ENCODE measurements around the gene LSS. TPM values are rescaled to one million over a fixed set of nuclear protein-coding genes. Genes with fewer than 3 reads are reported as not detected.
A peak's percentile ranks its signal among the peaks of the same experiment; 100 is the strongest.
"Not testable (repeated sequence)": the region's sequence is repeated elsewhere in the genome, so short reads cannot be mapped to it uniquely, and the experiment has no call there.

Gene LSS
- total RNA-seq, 1 donor from 2014 or later: 43.7 TPM

GRCh38 chr21:46226920-46227599 is 1.5 kb downstream of the LSS start:
- FAIRE-seq (no peak), DNase-seq (ENCODE audit: low read depth) (peak; percentile 71)
- Histone ChIP-seq H3K27me3 (ENCODE audit: control insufficient read depth, insufficient read depth, low read length) (no peaks in the 10 kb centered on the region), H3K36me3 (ENCODE audit: control insufficient read depth, insufficient read depth, low read length) (peaks cover 9% of the 10 kb centered on the region), H3K4me3 (ENCODE audit: low read depth, low read length) (peak overlapping the region; percentile 94)
- TF ChIP-seq, protein P1, sequence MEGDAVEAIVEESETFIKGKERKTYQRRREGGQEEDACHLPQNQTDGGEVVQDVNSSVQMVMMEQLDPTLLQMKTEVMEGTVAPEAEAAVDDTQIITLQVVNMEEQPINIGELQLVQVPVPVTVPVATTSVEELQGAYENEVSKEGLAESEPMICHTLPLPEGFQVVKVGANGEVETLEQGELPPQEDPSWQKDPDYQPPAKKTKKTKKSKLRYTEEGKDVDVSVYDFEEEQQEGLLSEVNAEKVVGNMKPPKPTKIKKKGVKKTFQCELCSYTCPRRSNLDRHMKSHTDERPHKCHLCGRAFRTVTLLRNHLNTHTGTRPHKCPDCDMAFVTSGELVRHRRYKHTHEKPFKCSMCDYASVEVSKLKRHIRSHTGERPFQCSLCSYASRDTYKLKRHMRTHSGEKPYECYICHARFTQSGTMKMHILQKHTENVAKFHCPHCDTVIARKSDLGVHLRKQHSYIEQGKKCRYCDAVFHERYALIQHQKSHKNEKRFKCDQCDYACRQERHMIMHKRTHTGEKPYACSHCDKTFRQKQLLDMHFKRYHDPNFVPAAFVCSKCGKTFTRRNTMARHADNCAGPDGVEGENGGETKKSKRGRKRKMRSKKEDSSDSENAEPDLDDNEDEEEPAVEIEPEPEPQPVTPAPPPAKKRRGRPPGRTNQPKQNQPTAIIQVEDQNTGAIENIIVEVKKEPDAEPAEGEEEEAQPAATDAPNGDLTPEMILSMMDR (IDR thresholded peaks at IDR 0.05; ENCODE audit: insufficient read depth, low read length, severe bottlenecking): no peak

GRCh38 chr21:46226146-46226545 is 2.4 kb downstream of the LSS start:
- TF ChIP-seq, protein P1 (IDR thresholded peaks at IDR 0.05; ENCODE audit: insufficient read depth, low read length, severe bottlenecking): no peak
- Histone ChIP-seq H3K4me3 (ENCODE audit: low read depth, low read length) (no peak overlapping the region), H3K27me3 (ENCODE audit: control insufficient read depth, insufficient read depth, low read length) (no peaks in the 10 kb centered on the region), H3K36me3 (ENCODE audit: control insufficient read depth, insufficient read depth, low read length) (peaks cover 14% of the 10 kb centered on the region)
- FAIRE-seq (no peak), DNase-seq (ENCODE audit: low read depth) (no peak)

DNA sequence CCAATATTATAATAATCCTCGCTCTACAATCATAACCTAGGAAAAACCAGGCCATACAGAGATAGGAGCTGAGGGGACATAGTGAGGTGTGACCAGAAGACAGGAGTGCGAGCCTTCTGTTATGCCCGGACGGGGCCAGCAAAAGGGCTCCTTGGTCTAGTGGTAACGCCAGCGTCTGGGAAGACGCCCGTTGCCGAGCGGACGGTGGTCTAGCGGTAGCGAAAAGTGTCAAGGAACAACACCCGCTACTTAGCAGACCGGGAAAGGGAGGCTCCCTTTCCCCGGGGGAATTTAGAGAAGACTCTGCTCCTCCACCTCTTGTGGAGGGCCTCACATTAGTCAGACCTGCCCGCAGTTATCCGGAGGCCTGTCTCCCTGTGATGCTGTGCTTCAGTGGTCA is 4.9 kb downstream of the LSS start:
- not testable (repeated sequence) for DNase-seq (ENCODE audit: low read depth); H3K4me3 ChIP-seq (ENCODE audit: low read depth, low read length); FAIRE-seq; H3K27me3 ChIP-seq (ENCODE audit: control insufficient read depth, insufficient read depth, low read length)
- peaks cover 18% of the 10 kb centered on the region for H3K36me3 ChIP-seq (ENCODE audit: control insufficient read depth, insufficient read depth, low read length)

- DNase-seq (ENCODE audit: low read depth): no peak
- TF ChIP-seq, protein P1 (IDR thresholded peaks at IDR 0.05; ENCODE audit: insufficient read depth, low read length, severe bottlenecking): no peak
- no peak overlapping the region for H3K4me3 ChIP-seq (ENCODE audit: low read depth, low read length)
- H3K27me3 ChIP-seq (ENCODE audit: control insufficient read depth, insufficient read depth, low read length): no peaks in the 10 kb centered on the region
- peaks cover 18% of the 10 kb centered on the region for H3K36me3 ChIP-seq (ENCODE audit: control insufficient read depth, insufficient read depth, low read length)
- FAIRE-seq: no peak
Observed at GRCh38 chr21:46223217-46223616, 5.4 kb downstream of the LSS start.

DNA sequence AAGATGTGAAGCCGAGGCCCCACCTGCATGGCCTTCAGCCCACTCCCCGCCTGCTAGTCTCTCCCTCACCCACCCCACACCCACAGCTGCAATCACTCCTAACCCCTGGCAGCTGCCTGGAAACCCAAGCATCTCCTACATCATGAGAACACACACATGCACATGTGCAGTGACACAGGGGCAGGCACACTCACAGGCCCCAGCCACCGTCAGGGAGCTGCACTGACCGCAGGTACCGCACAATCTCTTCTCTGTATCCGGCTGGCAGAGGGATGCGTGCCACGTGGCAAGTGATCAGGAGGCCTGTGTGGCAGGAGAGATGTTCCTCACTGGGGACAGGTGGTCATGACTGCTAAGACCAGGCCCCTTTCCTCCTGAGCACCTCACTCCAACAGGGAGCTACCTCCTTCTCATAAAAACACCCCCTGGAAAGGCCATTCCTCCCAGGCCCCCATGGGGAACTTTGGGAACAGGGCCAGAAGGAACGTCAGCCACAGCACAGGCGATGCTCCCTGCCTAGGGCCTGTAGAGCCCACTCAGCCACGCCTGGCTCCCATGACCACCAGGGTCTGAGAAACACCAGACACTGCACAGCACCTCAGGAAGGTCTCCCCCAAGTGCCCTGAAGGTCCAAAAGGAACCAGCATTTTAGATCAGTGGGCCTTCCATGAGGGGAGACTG is 6.0 kb downstream of the LSS start:
- Histone ChIP-seq H3K4me3 (ENCODE audit: low read depth, low read length) (no peak overlapping the region), H3K36me3 (ENCODE audit: control insufficient read depth, insufficient read depth, low read length) (peaks cover 18% of the 10 kb centered on the region), H3K27me3 (ENCODE audit: control insufficient read depth, insufficient read depth, low read length) (no peaks in the 10 kb centered on the region)
- no peak for DNase-seq (ENCODE audit: low read depth)
- TF ChIP-seq, protein P1 (IDR thresholded peaks at IDR 0.05; ENCODE audit: insufficient read depth, low read length, severe bottlenecking): no peak
- no peak for FAIRE-seq

DNA sequence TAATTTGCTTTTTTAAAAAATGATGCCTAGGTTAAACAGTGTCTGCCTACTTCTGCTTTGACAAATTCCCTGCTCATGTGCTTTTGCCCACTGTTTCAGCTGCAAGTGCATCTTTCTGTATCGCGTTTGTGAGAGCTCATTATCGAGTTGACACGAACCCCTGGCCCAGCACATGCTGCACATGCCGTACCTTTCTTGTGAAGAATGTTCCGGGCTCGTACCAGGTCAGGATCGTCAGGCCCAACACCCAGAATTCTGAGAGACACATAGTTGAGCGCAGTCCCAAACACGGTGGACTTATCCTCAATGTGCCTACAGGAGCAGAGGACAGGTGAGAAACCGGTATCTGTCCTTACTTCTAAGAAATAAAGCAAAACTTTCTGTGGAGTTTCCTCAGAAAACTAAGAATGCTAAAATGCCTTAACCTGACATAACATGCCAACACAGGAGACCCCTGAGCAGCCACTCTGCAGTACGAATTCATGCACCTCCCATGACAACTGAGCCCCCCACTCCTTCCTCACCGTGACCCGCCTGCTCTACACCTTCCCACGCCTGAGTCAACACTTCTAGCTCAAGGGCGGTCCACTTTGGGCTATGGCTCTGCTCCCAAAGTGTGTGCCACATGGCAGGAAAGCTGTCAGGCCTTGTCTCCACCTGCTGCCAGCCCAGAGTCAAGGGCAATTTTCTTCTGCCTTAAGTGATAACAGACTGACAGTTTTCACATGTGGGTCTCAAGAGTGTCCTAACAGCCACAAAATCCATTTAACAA is 6.7 kb downstream of the LSS start:
- TF ChIP-seq, protein P1 (IDR thresholded peaks at IDR 0.05; ENCODE audit: insufficient read depth, low read length, severe bottlenecking): no peak
- no peaks in the 10 kb centered on the region for H3K27me3 ChIP-seq (ENCODE audit: control insufficient read depth, insufficient read depth, low read length)
- FAIRE-seq (no peak), DNase-seq (ENCODE audit: low read depth) (no peak)
- peaks cover 18% of the 10 kb centered on the region for H3K36me3 ChIP-seq (ENCODE audit: control insufficient read depth, insufficient read depth, low read length)
- no peak overlapping the region for H3K4me3 ChIP-seq (ENCODE audit: low read depth, low read length)
